ENCODE data around the gene IGFL4. TPM values are rescaled to one million over a fixed set of nuclear protein-coding genes. Genes with fewer than 3 reads are reported as not detected.

IGFL4 gene
- total and polyA plus RNA-seq, 2 of the 8 experiments (the other 6 are each of a cell fraction or from before 2014, with no cell fraction given), result 0.05 to 0.11 TPM

GRCh38 chr19:46066471-46066870 lies 25.7 kb upstream of the IGFL4 start:
- H2BK15ac ChIP-seq (ENCODE audit: low read length), result no peak overlapping the region
- no peak overlapping the region for H4K8ac ChIP-seq (ENCODE audit: extremely low read depth, insufficient read depth, low read length)
- no peak overlapping the region for H3K4me2 ChIP-seq (ENCODE audit: insufficient read depth in 1 of 2, low read depth in 2 of 2, low read length in 2 of 2)
- H2AK5ac ChIP-seq (ENCODE audit: low read depth, low read length), result no peak overlapping the region
- H3K18ac ChIP-seq (ENCODE audit: extremely low read depth, low read length), result no peak overlapping the region
- peaks cover 3 to 6% of the 10 kb centered on the region in 2 experiments; a peak in 2 of 4 replicates for H3K9me3 ChIP-seq (ENCODE audit: insufficient read depth in 2 of 2, low read depth in 1 of 2, low read length in 1 of 2)
- CTCF ChIA-PET (ENCODE audit: partially characterized antibody), result interaction anchor here (0.5 to 7.5 kb wide), 6 partner anchors 11 to 198 kb away, joined by 3 to 66 read pairs (median 5); partner anchors contain the start of gene PGLYRP1
- no peaks in the 10 kb centered on the region for H4K20me1 ChIP-seq (replicated peaks in 1 of 2; ENCODE audit: control insufficient read depth in 1 of 2, insufficient read depth in 2 of 2, low read length in 2 of 2)
- no peaks in the 10 kb centered on the region for H3K4me1 ChIP-seq (replicated peaks in 1 of 4; ENCODE audit: control insufficient read depth in 3 of 4, insufficient read depth in 4 of 4, low read length in 3 of 4)
- no peak overlapping the region for H4K91ac ChIP-seq (replicated peaks; ENCODE audit: insufficient read length, low read length)
- H2BK120ac ChIP-seq (replicated peaks; ENCODE audit: low read depth, low read length), result no peak overlapping the region
- 79% methylated on average over 1 of the region's 1 CpG; no CpG with 5 or more reads in 1 of the 2 experiments for WGBS, 2 experiments (ENCODE audit: extremely low coverage in 1 of 2, insufficient coverage in 1 of 2, insufficient read length in 1 of 2, insufficient replicate concordance in 2 of 2, low coverage in 1 of 2, low lambda C conversion rate in 2 of 2, missing lambda C conversion rate in 1 of 2)
- no peak overlapping the region for H3K9ac ChIP-seq (replicated peaks in 1 of 4; ENCODE audit: extremely low read depth in 1 of 4, low read depth in 3 of 4, low read length in 3 of 4)
- no peak overlapping the region for H2BK12ac ChIP-seq (ENCODE audit: low read depth, low read length)
- no peak overlapping the region for H2BK20ac ChIP-seq (ENCODE audit: low read length)
- H3K23ac ChIP-seq (ENCODE audit: insufficient read length), result no peak overlapping the region
- no peak overlapping the region for H3K27ac ChIP-seq (ENCODE audit: low read depth, low read length)
- no peak overlapping the region for H3K56ac ChIP-seq (replicated peaks; ENCODE audit: insufficient read length, low read depth, low read length)
- POLR2A ChIA-PET (ENCODE audit: partially characterized antibody), result interaction anchor here (1.1 to 1.6 kb wide), 2 partner anchors 11 to 45 kb away, joined by 3 to 4 read pairs; no protein-coding TSS in a partner anchor
- H3K14ac ChIP-seq (ENCODE audit: insufficient read length), result no peak overlapping the region
- H3K4me3 ChIP-seq (ENCODE audit: extremely low read depth in 1 of 4, insufficient read depth in 2 of 4, low read depth in 3 of 4, low read length in 4 of 4), result no peak overlapping the region
- H3K4ac ChIP-seq (replicated peaks; ENCODE audit: insufficient read length, low read depth, low read length), result no peak overlapping the region
- no peaks in the 10 kb centered on the region for H3K79me2 ChIP-seq (ENCODE audit: control insufficient read depth in 1 of 2, insufficient read depth in 2 of 2, low read length in 2 of 2)
- H3K23me2 ChIP-seq (ENCODE audit: low read depth, low read length), result peaks cover 1% of the 10 kb centered on the region; the same call in 1 of the 2 replicates
- no peaks in the 10 kb centered on the region for H3K79me1 ChIP-seq (ENCODE audit: low read depth, low read length)
- H2AFZ ChIP-seq (ENCODE audit: low read length), result no peak overlapping the region
- H3K27me3 ChIP-seq (replicated peaks in 1 of 4; ENCODE audit: control insufficient read depth in 3 of 4, extremely low read depth in 1 of 4, insufficient read depth in 3 of 4, low read length in 3 of 4), result no peaks in the 10 kb centered on the region
- H2BK5ac ChIP-seq (ENCODE audit: low read depth, low read length), result no peak overlapping the region
- DNase-seq (ENCODE audit: low read depth in 1 of 2, low spot score in 2 of 2) (no peak), FAIRE-seq (no peak)
- H4K5ac ChIP-seq (ENCODE audit: insufficient read length, low read depth, low read length), result no peak overlapping the region
- no peaks in the 10 kb centered on the region for H3K36me3 ChIP-seq (ENCODE audit: control insufficient read depth in 2 of 4, insufficient read depth in 4 of 4, low read length in 3 of 4)
- TF ChIP-seq MAX (IDR thresholded peaks at IDR 0.05) (no peak), BACH1 (IDR thresholded peaks at IDR 0.05; ENCODE audit: low read length) (no peak), TAF7 (optimal IDR thresholded peaks at IDR 0.05; ENCODE audit: borderline replicate concordance, low read depth, low read length) (no peak), SP2 (IDR thresholded peaks at IDR 0.05; ENCODE audit: low read length) (no peak), CBX8 (IDR thresholded peaks at IDR 0.05; ENCODE audit: borderline replicate concordance, low read depth, low read length) (no peak), E2F6 (IDR thresholded peaks at IDR 0.05) (no peak), GTF2F1 (IDR thresholded peaks at IDR 0.05; ENCODE audit: borderline replicate concordance, low read depth, low read length) (no peak), SUZ12 (IDR thresholded peaks at IDR 0.05; ENCODE audit: low read length) (no peak), TCF12 (IDR thresholded peaks at IDR 0.05; ENCODE audit: low read depth, low read length) (no peak), POU5F1 (IDR thresholded peaks at IDR 0.05; ENCODE audit: low read depth, low read length) (no peak), POLR2A (IDR thresholded peaks at IDR 0.05; ENCODE audit: control extremely low read depth in 1 of 2, low read depth in 2 of 2, low read length in 2 of 2) (no peak)
